HEK293T (cell line): ENCODE measurements around the gene ADGRF1.

Experiments
- CTCF ChIA-PET: fragments of 350-600 bp; formaldehyde crosslinking; extraction: SDS; loops from one replicate; lab custom pipeline; 2021; ENCODE audit warnings: antibody characterized with exemption, inconsistent platforms; lab: Yijun Ruan, JAX
- POLR2A ChIA-PET: fragments of 350-600 bp; formaldehyde crosslinking; extraction: SDS; loops from one replicate; lab custom pipeline; 2020; ENCODE audit warnings: antibody characterized with exemption, inconsistent platforms; lab: Yijun Ruan, JAX
- DNase-seq: peaks from one replicate; pipeline ENCODE4 v3.0.0; 2012; ENCODE audit warnings: mixed read lengths; ENCODE audit errors: extremely low spot score
- ARNT ChIP-seq: fragments of 450-650 bp; IDR thresholded peaks from 2 replicates; pipeline ENCODE4 v1.6.1; 2017; ENCODE audit warnings: mild to moderate bottlenecking
- BHLHE40 ChIP-seq: fragments of 450-650 bp; IDR thresholded peaks from 2 replicates; pipeline ENCODE4 v1.6.1; 2016; ENCODE audit warnings: mild to moderate bottlenecking, moderate library complexity, borderline replicate concordance
- CTBP1 ChIP-seq: fragments of 450-650 bp; IDR thresholded peaks from 2 replicates; pipeline ENCODE4 v1.6.1; 2016; ENCODE audit warnings: borderline replicate concordance
- ELF4 ChIP-seq: fragments of 450-650 bp; IDR thresholded peaks from 2 replicates; pipeline ENCODE4 v1.6.1; 2017; ENCODE audit warnings: antibody characterized with exemption
- FOXA1 ChIP-seq: fragments of 450-650 bp; IDR thresholded peaks from 2 replicates; pipeline ENCODE4 v1.6.1; 2016; ENCODE audit warnings: mild to moderate bottlenecking
- FOXK2 ChIP-seq: fragments of 450-650 bp; IDR thresholded peaks from 2 replicates; pipeline ENCODE4 v1.6.1; 2016; ENCODE audit warnings: mild to moderate bottlenecking
- FOXM1 ChIP-seq: fragments of 450-650 bp; IDR thresholded peaks from 2 replicates; pipeline ENCODE4 v1.6.1; 2017; ENCODE audit warnings: mild to moderate bottlenecking, borderline replicate concordance
- HDGF ChIP-seq: fragments of 450-650 bp; IDR thresholded peaks from 2 replicates; pipeline ENCODE4 v1.6.1; 2017; ENCODE audit warnings: antibody characterized with exemption, borderline replicate concordance
- L3MBTL2 ChIP-seq: fragments of 450-650 bp; conservative IDR thresholded peaks from 2 replicates; pipeline ENCODE4 v1.6.1; 2016; ENCODE audit warnings: mild to moderate bottlenecking
- LEF1 ChIP-seq: fragments of 450-650 bp; IDR thresholded peaks from 2 replicates; pipeline ENCODE4 v1.6.1; 2017; ENCODE audit warnings: mild to moderate bottlenecking, borderline replicate concordance
- NFRKB ChIP-seq: fragments of 450-650 bp; IDR thresholded peaks from 2 replicates; pipeline ENCODE4 v1.6.1; 2016; ENCODE audit warnings: mild to moderate bottlenecking, moderate library complexity
- PKNOX1 ChIP-seq: fragments of 450-650 bp; IDR thresholded peaks from 2 replicates; pipeline ENCODE4 v1.6.1; 2016
- SP1 ChIP-seq: fragments of 450-650 bp; IDR thresholded peaks from 2 replicates; pipeline ENCODE4 v1.6.1; 2017
- SUZ12 ChIP-seq: fragments of 450-650 bp; IDR thresholded peaks from 2 replicates; pipeline ENCODE4 v1.6.1; 2016; ENCODE audit warnings: mild to moderate bottlenecking
- TARDBP ChIP-seq: fragments of 450-650 bp; IDR thresholded peaks from 2 replicates; pipeline ENCODE4 v1.6.1; 2016
- ZNF384 ChIP-seq: fragments of 450-650 bp; IDR thresholded peaks from 2 replicates; pipeline ENCODE4 v1.6.1; 2016

Gene ADGRF1

GRCh38 chr6:47075168-47075567, 33.0 kb upstream of the ADGRF1 start:
- POLR2A ChIA-PET: no interaction called here
- DNase-seq: no peak
- CTCF ChIA-PET: no interaction called here
- TF ChIP-seq HDGF (no peak), TARDBP (no peak), LEF1 (no peak), FOXA1 (no peak), ZNF384 (no peak), PKNOX1 (no peak), FOXM1 (no peak), L3MBTL2 (no peak), ELF4 (no peak), ARNT (no peak)

- TF ChIP-seq FOXM1: no peak
- TF ChIP-seq ZNF384: no peak
- TF ChIP-seq BHLHE40: no peak
- TF ChIP-seq HDGF: no peak
- no peak for TF ChIP-seq SUZ12
- TF ChIP-seq ARNT: no peak
- ChIA-PET POLR2A (no interaction called here), CTCF (no interaction called here)
- peak; percentile 37 for DNase-seq
Observed at GRCh38 chr6:47073125-47074110, 31.3 kb upstream of the ADGRF1 start.

- CTCF ChIA-PET: no interaction called here
- POLR2A ChIA-PET: no interaction called here
- no peak for TF ChIP-seq L3MBTL2
- TF ChIP-seq HDGF: no peak
- no peak for TF ChIP-seq ARNT
- TF ChIP-seq FOXA1: no peak
- no peak for TF ChIP-seq LEF1
- TF ChIP-seq BHLHE40: no peak
- no peak for TF ChIP-seq ELF4
- no peak for TF ChIP-seq CTBP1
- TF ChIP-seq TARDBP: no peak
- TF ChIP-seq FOXK2: no peak
- no peak for TF ChIP-seq NFRKB
- no peak for TF ChIP-seq ZNF384
- no peak for TF ChIP-seq SUZ12
- no peak for TF ChIP-seq PKNOX1
- TF ChIP-seq SP1: no peak
- TF ChIP-seq FOXM1: no peak
- DNase-seq: no peak
Observed at GRCh38 chr6:47072667-47073066, 30.5 kb upstream of the ADGRF1 start.

- ChIA-PET CTCF (no interaction called here), POLR2A (no interaction called here)
- no peak for DNase-seq
- TF ChIP-seq FOXA1 (no peak), TARDBP (no peak), NFRKB (no peak), PKNOX1 (no peak), BHLHE40 (no peak), HDGF (no peak)
Observed at GRCh38 chr6:47071681-47072080, 29.5 kb upstream of the ADGRF1 start.

- ChIA-PET CTCF (interaction anchor here (0.6 kb wide), 1 partner anchor 53 kb away, joined by 3 read pairs; no protein-coding TSS in a partner anchor), POLR2A (no interaction called here)
- no peak for TF ChIP-seq FOXK2
- DNase-seq: no peak
Observed at GRCh38 chr6:47070461-47070860, 28.3 kb upstream of the ADGRF1 start.

GRCh38 chr6:47069156-47069555, 27.0 kb upstream of the ADGRF1 start:
- TF ChIP-seq FOXA1 (no peak), HDGF (no peak), ZNF384 (no peak), BHLHE40 (no peak), SUZ12 (no peak), TARDBP (no peak), PKNOX1 (no peak), CTBP1 (no peak), SP1 (no peak), L3MBTL2 (no peak), NFRKB (no peak), ARNT (no peak), ELF4 (no peak), FOXK2 (no peak), LEF1 (no peak), FOXM1 (no peak)
- POLR2A ChIA-PET: no interaction called here
- CTCF ChIA-PET: no interaction called here
- DNase-seq: no peak
